GM19239 (cell line): ENCODE data around the gene PIP4K2B.
A peak's percentile ranks its signal among the peaks of the same experiment; 100 is the strongest.

Experiments
- DNase-seq: peaks from one replicate; pipeline ENCODE4 v3.0.0; 2011; ENCODE audit warnings: low spot score; ENCODE audit not compliant: insufficient read length
- FAIRE-seq: peaks from 2 replicates; lab custom pipeline; 2011; peaks lifted over from hg19 to GRCh38; lab: Jason Lieb, UNC

Gene PIP4K2B

GRCh38 chr17:38783227-38783626, 16.1 kb downstream of the PIP4K2B start:
- no peak for FAIRE-seq
- DNase-seq: no peak

DNA sequence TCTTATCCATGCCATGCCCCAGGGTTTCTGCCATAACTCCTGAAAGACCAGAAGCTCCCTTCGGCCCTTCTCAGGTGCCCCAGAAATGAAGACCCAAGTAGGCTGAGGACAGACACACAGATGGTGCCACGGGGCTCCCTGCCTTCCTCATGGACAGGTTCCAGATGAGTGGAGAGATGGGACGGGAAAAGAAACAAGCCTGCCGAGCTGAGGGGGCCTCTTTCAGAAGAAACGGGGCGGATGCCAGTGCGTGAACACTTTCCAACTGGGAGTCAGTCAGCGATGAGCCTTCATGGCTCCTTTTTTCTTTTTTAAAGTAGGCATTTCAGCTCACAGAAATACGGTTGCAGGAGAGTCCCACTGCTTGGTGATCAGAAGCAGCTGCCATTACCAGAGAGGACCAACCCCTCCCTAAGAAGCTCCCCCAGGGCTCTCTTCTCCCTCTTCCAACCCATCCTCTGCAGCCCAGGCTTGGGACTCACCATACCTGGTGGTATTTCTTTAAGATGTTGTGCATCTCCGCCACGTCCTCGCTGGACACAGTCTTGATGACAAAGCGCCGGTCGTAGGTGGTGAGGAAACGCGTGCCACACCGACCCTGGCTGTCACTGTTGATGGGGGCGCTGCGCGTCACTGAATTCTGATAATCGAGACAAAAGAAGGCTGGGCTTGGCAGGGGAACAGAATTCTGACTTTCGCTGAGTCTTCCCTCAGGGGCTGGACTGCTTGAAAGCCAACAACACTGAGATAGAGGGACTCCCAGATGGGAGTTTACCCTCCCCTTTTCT, 19.2 kb downstream of the PIP4K2B start:
- FAIRE-seq (no peak), DNase-seq (no peak)

GRCh38 chr17:38777641-38778250, 21.6 kb downstream of the PIP4K2B start:
- FAIRE-seq: no peak
- no peak for DNase-seq

GRCh38 chr17:38773258-38773657, 26.1 kb downstream of the PIP4K2B start:
- DNase-seq (no peak), FAIRE-seq (no peak)

DNA sequence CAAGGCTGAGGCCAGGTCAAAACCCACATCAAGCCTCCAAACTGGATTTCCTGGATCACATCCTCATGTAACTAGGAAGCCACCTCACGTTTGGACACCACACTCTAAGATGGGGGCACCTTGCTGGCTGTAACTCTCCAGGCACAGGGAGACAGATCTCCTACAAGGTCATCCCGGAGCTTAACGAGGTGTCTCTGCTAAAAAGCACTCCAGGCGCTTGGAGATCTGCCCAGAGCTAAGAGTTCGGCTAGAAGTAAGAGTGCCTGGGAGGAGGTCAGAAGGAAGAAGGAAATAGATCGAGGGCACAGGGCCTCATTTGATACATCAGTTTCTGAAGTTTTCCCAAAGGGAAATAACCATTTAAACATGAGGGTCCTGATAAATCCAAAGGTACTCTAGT, 30.9 kb downstream of the PIP4K2B start:
- FAIRE-seq: no peak
- DNase-seq: no peak

- DNase-seq (no peak), FAIRE-seq (no peak)
Observed at GRCh38 chr17:38766341-38766740, 33.0 kb downstream of the PIP4K2B start.

- FAIRE-seq (no peak), DNase-seq (no peak)
Observed at GRCh38 chr17:38762231-38762630, 37.1 kb downstream of the PIP4K2B start.

- no peak for FAIRE-seq
Observed at GRCh38 chr17:38761612-38762011, 37.7 kb downstream of the PIP4K2B start.

GRCh38 chr17:38753071-38753506, 46.3 kb downstream of the PIP4K2B start:
- DNase-seq (no peak), FAIRE-seq (no peak)

More at GRCh38 chr17:38761612-38762011, 37.7 kb downstream of the PIP4K2B start:
- DNase-seq: no peak

DNA sequence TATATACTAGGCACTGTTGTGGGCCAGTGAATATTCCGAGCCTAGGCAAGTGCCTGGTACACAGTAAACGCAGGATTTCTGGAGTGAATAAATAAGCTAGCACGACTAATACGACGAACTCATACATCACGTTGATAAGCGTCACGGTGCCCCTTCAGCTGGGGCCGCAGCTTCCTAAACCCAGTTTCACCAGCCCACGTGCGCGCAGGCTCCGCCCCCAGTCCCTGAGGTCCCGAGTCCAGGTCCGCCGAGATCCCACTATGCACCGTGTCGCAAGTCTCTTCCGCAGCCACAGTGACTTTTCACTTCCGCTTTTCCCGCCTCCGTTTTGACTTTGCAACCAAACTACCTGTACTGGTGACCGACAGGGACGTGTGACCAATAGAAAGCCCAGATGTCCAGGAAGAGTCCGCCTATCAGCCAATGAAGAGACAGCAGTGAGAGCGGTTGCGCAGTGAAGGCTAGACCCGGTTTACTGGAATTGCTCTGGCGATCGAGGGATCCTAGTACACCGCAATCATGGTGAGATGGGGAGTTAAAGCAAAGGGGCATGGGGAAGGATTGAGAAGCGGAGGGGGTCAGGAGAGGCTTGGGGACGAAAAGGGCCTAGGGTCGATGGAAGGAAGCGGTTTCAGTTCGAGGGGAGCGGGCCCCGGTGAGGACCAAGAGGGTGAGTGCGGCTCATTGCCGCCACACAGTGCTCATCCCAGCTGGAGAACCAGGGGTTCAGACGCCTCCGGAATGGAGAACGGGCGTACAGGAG, 46.9 kb downstream of the PIP4K2B start, which contains the start of gene PSMB3:
TSS of gene PSMB3 (plus strand) at position 434 of the 763 bp plus-strand sequence. CDS start at position 520, 86 bp downstream.
- FAIRE-seq: no peak
- peak; percentile 94 for DNase-seq

DNA sequence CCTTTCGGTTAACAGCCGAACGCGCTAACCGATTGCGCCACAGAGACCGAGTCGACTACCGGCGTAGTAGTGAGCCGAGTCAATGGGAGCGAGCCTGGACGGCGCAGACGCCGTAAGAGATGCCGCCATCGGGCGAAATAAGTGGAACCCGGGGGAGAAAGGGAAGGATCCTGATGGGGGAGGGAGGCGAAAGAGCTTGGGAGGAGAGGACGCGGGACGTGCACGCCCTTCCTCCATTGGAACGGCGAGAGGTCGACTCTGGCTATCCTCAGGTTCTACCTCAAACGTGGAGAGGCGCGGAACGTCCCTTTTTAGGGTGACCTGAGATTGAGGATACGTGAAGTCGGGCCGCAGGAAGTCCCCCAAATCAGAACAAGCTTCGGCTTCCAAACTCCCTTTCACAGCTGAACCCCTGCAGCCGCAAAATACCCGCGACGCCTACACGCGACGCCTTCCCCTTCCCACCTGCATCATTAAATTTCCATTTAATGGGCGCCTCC, 47.5 kb downstream of the PIP4K2B start:
- FAIRE-seq (no peak), DNase-seq (no peak)

DNA sequence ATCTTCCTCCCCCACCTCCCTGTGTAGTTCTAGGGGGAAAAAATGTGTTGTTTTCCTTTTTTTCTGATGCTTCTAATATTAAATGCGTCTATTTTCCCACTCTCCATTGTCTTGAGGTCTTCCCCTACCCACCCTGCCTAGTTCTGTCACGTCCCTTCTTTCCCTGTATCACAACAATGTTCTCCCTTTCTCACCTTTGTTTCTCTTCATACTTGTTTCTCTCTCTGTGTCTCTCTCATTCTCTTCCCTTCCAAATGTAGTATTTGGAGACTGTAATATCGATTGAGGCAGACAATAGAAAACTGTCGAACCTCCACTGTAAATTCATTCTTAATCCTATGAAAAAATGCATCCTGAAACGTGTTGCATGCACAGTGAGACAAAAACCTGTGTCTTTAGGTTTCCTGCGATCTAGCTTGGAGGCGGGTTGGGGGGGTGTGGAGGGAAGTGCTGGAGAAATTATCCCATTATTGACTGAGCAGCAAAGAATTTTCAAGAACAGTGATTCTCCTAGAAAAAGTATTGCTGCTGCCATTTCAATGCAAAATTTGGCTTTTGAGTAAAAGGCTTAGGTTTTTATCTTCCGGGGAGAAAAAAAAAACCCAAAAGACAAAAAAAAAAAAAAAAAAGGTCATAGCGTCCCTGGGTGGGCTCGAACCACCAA, 48.1 kb downstream of the PIP4K2B start:
- no peak for DNase-seq
- FAIRE-seq: no peak

GRCh38 chr17:38750312-38751121, 48.8 kb downstream of the PIP4K2B start:
- DNase-seq (no peak), FAIRE-seq (no peak)

DNA sequence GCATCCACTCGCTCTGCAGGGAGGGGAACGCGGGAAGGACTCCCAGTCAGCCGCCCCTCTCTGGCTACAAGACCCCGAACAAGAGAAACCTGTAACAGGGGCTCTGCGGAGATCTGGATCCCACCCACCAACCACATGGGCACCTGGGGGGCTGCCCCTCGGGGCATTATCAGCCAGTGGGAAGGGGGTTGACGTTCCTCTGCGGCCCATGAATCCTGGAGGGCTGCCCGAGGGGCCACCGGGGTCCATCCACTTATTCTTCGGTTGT, 49.4 kb downstream of the PIP4K2B start:
- FAIRE-seq: no peak
- DNase-seq: no peak

- no peak for FAIRE-seq
- DNase-seq: no peak
Observed at GRCh38 chr17:38749223-38750043, 49.9 kb downstream of the PIP4K2B start.

- DNase-seq (no peak), FAIRE-seq (no peak)
Observed at GRCh38 chr17:38748892-38749222, 50.5 kb downstream of the PIP4K2B start.

DNA sequence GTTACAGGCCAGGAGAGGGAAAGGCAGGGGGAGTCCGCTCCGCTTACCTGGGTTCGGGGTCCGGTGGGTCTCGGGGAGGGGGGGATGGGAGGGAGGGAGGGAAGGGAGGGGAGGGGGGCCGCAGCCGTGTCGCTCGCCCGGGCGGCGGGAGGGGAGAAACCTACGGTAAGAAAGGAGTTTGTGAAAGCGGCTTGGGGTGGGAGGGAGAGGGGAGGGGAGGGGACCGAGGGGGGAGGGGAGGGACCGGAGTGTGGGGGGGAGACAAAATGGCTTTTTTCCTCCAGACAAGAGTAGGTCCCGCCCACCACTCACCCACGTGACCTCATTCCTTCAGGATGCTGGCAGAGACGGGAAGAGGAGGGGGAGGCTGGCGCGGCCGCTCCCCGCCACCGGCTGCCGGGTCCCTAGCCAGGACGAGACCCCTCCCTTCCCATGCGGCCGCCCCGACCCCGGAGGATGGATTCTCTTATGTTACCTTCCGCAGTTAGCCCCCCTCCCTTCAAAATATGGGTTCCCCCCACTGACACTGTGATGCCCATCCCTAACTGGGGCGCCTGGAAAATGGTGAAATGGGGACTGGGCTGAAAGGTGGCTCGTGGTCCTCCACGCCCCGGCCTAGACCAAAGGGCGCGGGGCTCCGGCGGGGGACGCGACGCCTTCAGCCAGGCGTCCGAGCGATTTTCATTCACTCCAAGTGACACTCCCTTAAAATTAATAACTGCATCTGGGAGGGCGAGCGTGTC, 51.0 kb downstream of the PIP4K2B start, which contains the start of gene PCGF2:
TSS of gene PCGF2 (minus strand) at position 188 of the 743 bp plus-strand sequence. CDS start 7,934 bp downstream, outside the sequence.
- no peak for DNase-seq
- no peak for FAIRE-seq
